Measurements from ENCODE around the gene DPPA4.

Gene DPPA4

GRCh38 chr3:109356442-109357155 lies 19.3 kb upstream of the DPPA4 start:
- Histone ChIP-seq H3K36me3 (ENCODE audit: control insufficient read depth, insufficient read depth, low read length) (no peaks in the 10 kb centered on the region), H3K27me3 (replicated peaks; ENCODE audit: control insufficient read depth, insufficient read depth, low read length) (no peaks in the 10 kb centered on the region), H3K4me3 (replicated peaks; ENCODE audit: low read depth, low read length) (no peak overlapping the region)
- no peak for DNase-seq (ENCODE audit: extremely low read depth, insufficient read length)
- no peak for TF ChIP-seq CTCF (IDR thresholded peaks at IDR 0.05; ENCODE audit: insufficient read depth, low read length, poor library complexity, severe bottlenecking)

- Histone ChIP-seq H3K27me3 (replicated peaks; ENCODE audit: control insufficient read depth, insufficient read depth, low read length) (no peaks in the 10 kb centered on the region), H3K36me3 (ENCODE audit: control insufficient read depth, insufficient read depth, low read length) (no peaks in the 10 kb centered on the region), H3K4me3 (replicated peaks; ENCODE audit: low read depth, low read length) (no peak overlapping the region)
- no peak for DNase-seq (ENCODE audit: extremely low read depth, insufficient read length)
- TF ChIP-seq CTCF (IDR thresholded peaks at IDR 0.05; ENCODE audit: insufficient read depth, low read length, poor library complexity, severe bottlenecking), result no peak
Observed at GRCh38 chr3:109355625-109356441, 18.5 kb upstream of the DPPA4 start.

GRCh38 chr3:109353057-109353456 lies 15.7 kb upstream of the DPPA4 start:
- Histone ChIP-seq H3K4me3 (replicated peaks; ENCODE audit: low read depth, low read length) (no peak overlapping the region), H3K36me3 (ENCODE audit: control insufficient read depth, insufficient read depth, low read length) (no peaks in the 10 kb centered on the region), H3K27me3 (replicated peaks; ENCODE audit: control insufficient read depth, insufficient read depth, low read length) (no peaks in the 10 kb centered on the region)
- no peak for DNase-seq (ENCODE audit: extremely low read depth, insufficient read length)
- TF ChIP-seq CTCF (IDR thresholded peaks at IDR 0.05; ENCODE audit: insufficient read depth, low read length, poor library complexity, severe bottlenecking), result no peak

- Histone ChIP-seq H3K36me3 (ENCODE audit: control insufficient read depth, insufficient read depth, low read length) (no peaks in the 10 kb centered on the region), H3K27me3 (replicated peaks; ENCODE audit: control insufficient read depth, insufficient read depth, low read length) (no peaks in the 10 kb centered on the region), H3K4me3 (replicated peaks; ENCODE audit: low read depth, low read length) (no peak overlapping the region)
- no peak for TF ChIP-seq CTCF (IDR thresholded peaks at IDR 0.05; ENCODE audit: insufficient read depth, low read length, poor library complexity, severe bottlenecking)
- DNase-seq (ENCODE audit: extremely low read depth, insufficient read length), result no peak
Observed at GRCh38 chr3:109351231-109351630, 13.9 kb upstream of the DPPA4 start.

GRCh38 chr3:109346770-109347295 lies 9.5 kb upstream of the DPPA4 start:
- H3K4me3 ChIP-seq (replicated peaks; ENCODE audit: low read depth, low read length), result no peak overlapping the region
- H3K36me3 ChIP-seq (ENCODE audit: control insufficient read depth, insufficient read depth, low read length), result no peaks in the 10 kb centered on the region
- DNase-seq (ENCODE audit: extremely low read depth, insufficient read length), result no peak
- no peaks in the 10 kb centered on the region for H3K27me3 ChIP-seq (replicated peaks; ENCODE audit: control insufficient read depth, insufficient read depth, low read length)
- TF ChIP-seq CTCF (IDR thresholded peaks at IDR 0.05; ENCODE audit: insufficient read depth, low read length, poor library complexity, severe bottlenecking), result no peak

Data from GM06990 (cell line).